Natural killer cell (primary cell): Measurements from ENCODE around the gene OLIG1. TPM values are rescaled to one million over a fixed set of nuclear protein-coding genes. Genes with fewer than 3 reads are reported as not detected.

Experiments used
- ATAC-seq, 3 donors: fragments of 150-1000 bp in 2 of 3; fragments of 200-7000 bp in 1 of 3; cut with Tn5 transposase; 1 replicate in 1 of 3; 2 replicates in 2 of 3; pipeline ENCODE4 v1.10.0; 2021; ENCODE audit warnings: mild to moderate bottlenecking in 2 of 3, moderate library complexity in 2 of 3
- DNase-seq, 2 donors: peaks; one replicate each; pipeline versions ENCODE4 v3.0.0 to v3.0.0-alpha.2; 2013 to 2021; ENCODE audit warnings: mixed read lengths in 1 of 2
- H3K27ac ChIP-seq: one replicate; pipeline ENCODE4 v1.5.1; 2013; ENCODE audit warnings: mild to moderate bottlenecking, low read length
- H3K27me3 ChIP-seq: one replicate; pipeline ENCODE4 v1.6.1; 2013; ENCODE audit warnings: low read length; ENCODE audit not compliant: control insufficient read depth, insufficient read depth
- H3K36me3 ChIP-seq: one replicate; pipeline ENCODE4 v1.6.1; 2013; ENCODE audit warnings: low read length; ENCODE audit not compliant: control insufficient read depth, insufficient read depth
- H3K4me1 ChIP-seq: one replicate; pipeline ENCODE4 v1.6.1; 2013; ENCODE audit warnings: low read length; ENCODE audit not compliant: control insufficient read depth, insufficient read depth
- H3K4me3 ChIP-seq: one replicate; pipeline ENCODE4 v1.5.1; 2013; ENCODE audit warnings: low read length
- H3K9me3 ChIP-seq: one replicate; pipeline ENCODE4 v1.6.1; 2013; ENCODE audit warnings: low read length; ENCODE audit not compliant: control insufficient read depth, insufficient read depth
- H3K27ac Mint-ChIP-seq, 2 donors: one replicate each; pipeline ENCODE4 v1.8.0; 2022; ENCODE audit warnings: mild to moderate bottlenecking in 2 of 2, mixed read lengths in 2 of 2, moderate library complexity in 1 of 2
- H3K27me3 Mint-ChIP-seq, 2 donors: one replicate each; pipeline ENCODE4 v1.8.0; 2022; ENCODE audit warnings: low read depth in 2 of 2, mixed read lengths in 2 of 2
- H3K36me3 Mint-ChIP-seq: one replicate; pipeline ENCODE4 v1.8.0; 2022; ENCODE audit warnings: mixed read lengths
- H3K4me1 Mint-ChIP-seq, 2 donors: one replicate each; pipeline ENCODE4 v1.8.0; 2022; ENCODE audit warnings: mixed read lengths in 2 of 2
- H3K4me3 Mint-ChIP-seq: one replicate; pipeline ENCODE4 v1.8.0; 2022; ENCODE audit warnings: mild to moderate bottlenecking, moderate library complexity, mixed read lengths
- H3K9me3 Mint-ChIP-seq, 2 donors: one replicate each; pipeline ENCODE4 v1.8.0; 2022; ENCODE audit warnings: mixed read lengths in 2 of 2
- WGBS: methylation state at CpG from one replicate; pipeline ENCODE4 v1.1.7; 2013; ENCODE audit warnings: missing lambda C conversion rate; ENCODE audit not compliant: insufficient coverage; 5-methylcytosine and 5-hydroxymethylcytosine counted together
- intact Hi-C: fragments of 100-400 bp; cut with micrococcal nuclease; formaldehyde crosslinking; loops from one replicate; pipeline ENCODE4 v1.14.2; 2022
- total RNA-seq, 4 donors: library from RNA; stranded (reverse); fragments of 120-200 nt in 1 of 4; gene quantifications; one replicate each; pipeline versions ENCODE4 v1.2.3 to v1.2.4, GENCODE V29; 2013 to 2022
- TF ChIP-seq, protein P1 (sequence below): fragments of 200-600 bp; IDR thresholded peaks from one replicate; pipeline ENCODE4 v1.8.0; 2022; ENCODE audit warnings: antibody characterized with exemption

Gene OLIG1
- total RNA-seq, 3 donors from 2014 or later (not counting 1 experiment from before 2014, with no cell fraction given) = 0.47 to 1.4 (median 0.48) TPM

- ATAC-seq = peak in 1 of 3 donors; percentile 4
- intact Hi-C loops = no loop called here
- H3K4me1 ChIP-seq = peaks cover 22% of the 10 kb centered on the region
- Mint-ChIP-seq H3K4me3 (no peak overlapping the region), H3K4me1 (peaks cover 9 to 15% of the 10 kb centered on the region in 2 donors), H3K9me3 (no peaks in the 10 kb centered on the region), H3K27me3 (peaks cover 53 to 65% of the 10 kb centered on the region in 2 donors), H3K36me3 (no peaks in the 10 kb centered on the region), H3K27ac (no peak overlapping the region)
- peaks cover 49% of the 10 kb centered on the region for H3K27me3 ChIP-seq
- no peaks in the 10 kb centered on the region for H3K9me3 ChIP-seq
- no peak for DNase-seq
- 4% methylated on average over 44 of the region's 44 CpGs for WGBS
- no peak overlapping the region for H3K4me3 ChIP-seq
- no peaks in the 10 kb centered on the region for H3K36me3 ChIP-seq
- TF ChIP-seq, protein P1, sequence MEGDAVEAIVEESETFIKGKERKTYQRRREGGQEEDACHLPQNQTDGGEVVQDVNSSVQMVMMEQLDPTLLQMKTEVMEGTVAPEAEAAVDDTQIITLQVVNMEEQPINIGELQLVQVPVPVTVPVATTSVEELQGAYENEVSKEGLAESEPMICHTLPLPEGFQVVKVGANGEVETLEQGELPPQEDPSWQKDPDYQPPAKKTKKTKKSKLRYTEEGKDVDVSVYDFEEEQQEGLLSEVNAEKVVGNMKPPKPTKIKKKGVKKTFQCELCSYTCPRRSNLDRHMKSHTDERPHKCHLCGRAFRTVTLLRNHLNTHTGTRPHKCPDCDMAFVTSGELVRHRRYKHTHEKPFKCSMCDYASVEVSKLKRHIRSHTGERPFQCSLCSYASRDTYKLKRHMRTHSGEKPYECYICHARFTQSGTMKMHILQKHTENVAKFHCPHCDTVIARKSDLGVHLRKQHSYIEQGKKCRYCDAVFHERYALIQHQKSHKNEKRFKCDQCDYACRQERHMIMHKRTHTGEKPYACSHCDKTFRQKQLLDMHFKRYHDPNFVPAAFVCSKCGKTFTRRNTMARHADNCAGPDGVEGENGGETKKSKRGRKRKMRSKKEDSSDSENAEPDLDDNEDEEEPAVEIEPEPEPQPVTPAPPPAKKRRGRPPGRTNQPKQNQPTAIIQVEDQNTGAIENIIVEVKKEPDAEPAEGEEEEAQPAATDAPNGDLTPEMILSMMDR = no peak
- H3K27ac ChIP-seq = no peak overlapping the region
Observed at GRCh38 chr21:33070744-33070997, 730 bp downstream of the OLIG1 start.

- no peak overlapping the region for H3K27ac Mint-ChIP-seq
- intact Hi-C loops = no loop called here
- H3K9me3 Mint-ChIP-seq = no peaks in the 10 kb centered on the region
- Histone ChIP-seq H3K27me3 (peaks cover 49% of the 10 kb centered on the region), H3K4me1 (peaks cover 22% of the 10 kb centered on the region), H3K36me3 (no peaks in the 10 kb centered on the region), H3K27ac (no peak overlapping the region), H3K9me3 (no peaks in the 10 kb centered on the region), H3K4me3 (peak overlapping the region; percentile 18)
- peak overlapping the region; percentile 78 for H3K4me3 Mint-ChIP-seq
- 2% methylated on average over 69 of the region's 69 CpGs for whole genome bisulfite sequencing
- TF ChIP-seq, protein P1 = no peak
- peaks cover 11 to 15% of the 10 kb centered on the region in 2 donors for H3K4me1 Mint-ChIP-seq
- no peaks in the 10 kb centered on the region for H3K36me3 Mint-ChIP-seq
- DNase-seq (peak in 1 of 2 donors; percentile 19), ATAC-seq (peak in 2 of 3 donors; percentile 28 to 31)
- peaks cover 54 to 64% of the 10 kb centered on the region in 2 donors for H3K27me3 Mint-ChIP-seq
Observed at GRCh38 chr21:33070998-33071769, 1.2 kb downstream of the OLIG1 start.

GRCh38 chr21:33071770-33072306 lies 1.9 kb downstream of the OLIG1 start:
- peak in 1 of 3 donors; percentile 46 for ATAC-seq
- Mint-ChIP-seq H3K9me3 (no peaks in the 10 kb centered on the region), H3K4me3 (peak overlapping the region; percentile 78), H3K27ac (no peak overlapping the region), H3K27me3 (peaks cover 54 to 62% of the 10 kb centered on the region in 2 donors), H3K36me3 (no peaks in the 10 kb centered on the region), H3K4me1 (peaks cover 17 to 21% of the 10 kb centered on the region in 2 donors)
- no peaks in the 10 kb centered on the region for H3K9me3 ChIP-seq
- TF ChIP-seq, protein P1 = no peak
- WGBS = 2% methylated on average over 36 of the region's 38 CpGs
- H3K27ac ChIP-seq = no peak overlapping the region
- peak overlapping the region; percentile 18 for H3K4me3 ChIP-seq
- H3K36me3 ChIP-seq = no peaks in the 10 kb centered on the region
- peaks cover 50% of the 10 kb centered on the region for H3K27me3 ChIP-seq
- DNase-seq = peak in 1 of 2 donors; percentile 14
- intact Hi-C loops = no loop called here
- peaks cover 22% of the 10 kb centered on the region for H3K4me1 ChIP-seq
